Activated CD4-positive, CD25-positive, alpha-beta regulatory T cell treated with anti-CD3 and anti-CD28 coated beads, Interleukin-2, amount 50 U/mL, for 72 hours (primary cell): ENCODE data around the gene TRIO.
"Not testable (repeated sequence)": the region's sequence is repeated elsewhere in the genome, so short reads cannot be mapped to it uniquely, and the experiment has no call there.

Experiments
- DNase-seq: peaks from one replicate; pipeline ENCODE4 v3.0.0; 2021

The TRIO gene

DNA sequence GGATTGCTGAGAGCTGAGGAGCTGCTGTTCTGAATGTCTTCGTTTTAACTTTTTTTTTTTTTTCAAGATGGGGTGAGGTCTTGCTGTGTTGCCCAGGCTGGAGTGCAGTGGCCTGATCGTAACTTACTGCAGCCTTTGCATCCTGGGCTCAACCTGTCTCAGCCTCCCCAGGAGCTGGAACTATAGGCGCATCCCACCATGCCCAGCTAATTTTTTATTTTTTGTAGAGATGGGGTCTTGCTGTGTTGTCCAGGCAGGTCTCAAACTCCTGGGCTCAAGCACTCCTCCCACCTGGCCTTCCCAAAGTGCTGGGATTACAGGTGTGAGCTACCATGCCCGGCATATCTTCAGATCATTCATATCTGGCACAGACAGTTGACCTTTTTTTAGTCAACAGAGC lies 46.5 kb downstream of the TRIO start:
- no peak for DNase-seq

GRCh38 chr5:14190194-14191164 lies 47.3 kb downstream of the TRIO start:
- DNase-seq, result no peak

DNA sequence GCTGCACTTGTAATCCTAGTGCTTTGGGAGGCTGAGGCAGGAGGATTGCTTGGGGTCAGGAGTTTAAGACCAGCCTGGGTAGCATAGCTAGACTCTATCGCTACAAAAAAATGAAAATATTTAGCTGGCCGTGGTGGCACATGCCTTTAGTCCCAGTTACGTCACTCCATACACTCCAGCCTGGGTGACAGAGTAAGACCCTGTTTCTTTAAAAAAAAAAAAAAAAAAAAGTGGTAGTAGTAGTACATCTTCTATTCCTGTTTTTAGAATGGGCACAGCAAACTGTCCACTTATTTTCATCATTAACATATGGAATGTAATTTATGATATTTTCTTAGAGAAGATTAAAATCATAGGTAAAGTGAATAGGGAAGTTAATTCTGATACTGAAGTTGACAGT lies 48.2 kb downstream of the TRIO start:
- DNase-seq, result no peak

- no peak for DNase-seq
These were observed 50.4 kb downstream of the TRIO start for GRCh38 chr5:14193496-14193895.

DNA sequence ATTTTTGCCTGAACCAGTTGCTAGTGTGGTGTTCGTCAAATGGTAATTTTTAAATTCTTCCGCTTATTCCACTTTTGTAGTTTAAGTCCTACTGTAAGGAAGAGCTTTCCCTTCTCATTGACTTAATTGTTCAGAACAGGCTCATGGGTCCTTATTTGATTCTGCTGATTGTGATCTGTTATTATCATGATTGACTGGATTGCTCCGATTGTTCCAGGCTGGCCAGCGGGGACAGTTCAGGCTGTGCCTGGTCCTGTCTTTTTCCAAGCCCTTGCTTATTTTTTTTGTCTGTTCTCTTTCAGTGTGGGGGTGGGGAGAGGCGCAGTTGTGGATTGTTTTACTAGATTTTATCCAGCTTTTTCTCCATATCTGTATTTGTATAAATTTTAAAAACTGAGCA lies 52.4 kb downstream of the TRIO start:
- DNase-seq, result no peak

GRCh38 chr5:14197056-14197455 lies 53.9 kb downstream of the TRIO start:
- DNase-seq, result no peak

DNA sequence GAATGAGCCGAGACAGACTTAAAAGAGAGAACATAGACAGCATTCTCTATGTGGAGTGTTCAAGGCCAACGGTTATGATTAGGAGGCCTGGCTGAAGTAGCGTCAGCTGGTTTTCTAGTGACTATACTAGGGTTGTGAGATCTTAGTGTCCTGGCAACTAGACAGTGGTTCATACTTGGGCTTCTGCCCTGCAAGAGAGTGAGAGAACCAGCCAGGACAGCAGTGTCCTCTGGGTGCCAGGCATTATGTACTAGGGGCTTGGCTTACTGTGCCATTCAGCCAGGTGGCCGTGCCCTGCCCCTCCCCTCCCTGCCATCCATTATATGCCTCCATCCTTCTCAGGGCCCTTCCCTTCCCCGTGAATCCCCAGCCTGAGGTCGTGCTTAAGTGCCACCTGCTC lies 56.8 kb downstream of the TRIO start:
- no peak for DNase-seq

- DNase-seq, result no peak
These were observed 57.3 kb downstream of the TRIO start for GRCh38 chr5:14200312-14200990.

- DNase-seq, result no peak
These were observed 58.3 kb downstream of the TRIO start for GRCh38 chr5:14201325-14202045.

GRCh38 chr5:14202462-14202861 lies 59.3 kb downstream of the TRIO start:
- no peak for DNase-seq

GRCh38 chr5:14204011-14204670 lies 61.0 kb downstream of the TRIO start:
- DNase-seq, result no peak

DNA sequence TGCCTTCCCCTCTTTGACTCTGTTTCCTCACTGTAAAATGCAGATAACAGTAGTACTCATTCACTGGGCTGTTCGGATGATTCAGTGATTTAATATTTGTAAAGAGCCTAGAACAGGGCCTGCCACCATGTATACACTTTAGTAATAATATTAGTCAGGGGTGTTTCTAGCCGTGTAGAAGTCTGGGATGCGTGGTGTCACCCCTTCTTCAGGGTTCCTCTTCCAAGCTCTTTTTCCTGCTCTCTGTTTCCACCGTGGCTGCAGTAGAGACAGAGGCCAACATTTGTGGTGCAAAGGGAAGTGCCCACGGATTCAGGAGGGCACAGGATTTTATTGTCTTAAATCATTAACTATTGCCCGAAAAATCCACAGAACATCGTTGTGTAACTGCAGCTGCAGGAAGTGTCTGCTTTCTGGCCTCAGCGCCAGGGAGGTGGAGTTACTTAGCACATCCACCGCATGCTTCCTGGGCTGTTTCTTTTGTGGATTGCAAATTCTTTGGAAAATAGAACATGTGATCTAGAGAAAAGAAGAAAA lies 61.7 kb downstream of the TRIO start:
- DNase-seq, result no peak

- no peak for DNase-seq
These were observed 63.0 kb downstream of the TRIO start for GRCh38 chr5:14206028-14206725.

DNA sequence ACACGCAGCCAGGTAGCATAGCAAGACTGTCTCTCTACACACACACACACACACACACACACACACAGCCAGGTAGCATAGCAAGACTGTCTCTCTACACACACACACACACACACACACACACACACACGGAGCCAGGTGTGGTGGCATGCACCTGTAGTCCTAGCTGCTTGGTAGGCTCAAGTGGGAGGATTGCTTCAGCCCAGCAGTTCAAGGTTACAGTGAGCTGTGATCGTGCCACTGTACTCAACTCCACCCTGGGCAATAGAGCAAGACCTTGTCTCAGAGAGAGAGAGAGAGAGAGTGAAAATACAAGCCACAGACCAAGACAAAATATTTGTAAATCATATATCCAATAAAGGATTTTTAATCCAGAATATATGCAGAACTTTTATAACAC lies 64.3 kb downstream of the TRIO start:
- DNase-seq, result not testable (repeated sequence)

DNA sequence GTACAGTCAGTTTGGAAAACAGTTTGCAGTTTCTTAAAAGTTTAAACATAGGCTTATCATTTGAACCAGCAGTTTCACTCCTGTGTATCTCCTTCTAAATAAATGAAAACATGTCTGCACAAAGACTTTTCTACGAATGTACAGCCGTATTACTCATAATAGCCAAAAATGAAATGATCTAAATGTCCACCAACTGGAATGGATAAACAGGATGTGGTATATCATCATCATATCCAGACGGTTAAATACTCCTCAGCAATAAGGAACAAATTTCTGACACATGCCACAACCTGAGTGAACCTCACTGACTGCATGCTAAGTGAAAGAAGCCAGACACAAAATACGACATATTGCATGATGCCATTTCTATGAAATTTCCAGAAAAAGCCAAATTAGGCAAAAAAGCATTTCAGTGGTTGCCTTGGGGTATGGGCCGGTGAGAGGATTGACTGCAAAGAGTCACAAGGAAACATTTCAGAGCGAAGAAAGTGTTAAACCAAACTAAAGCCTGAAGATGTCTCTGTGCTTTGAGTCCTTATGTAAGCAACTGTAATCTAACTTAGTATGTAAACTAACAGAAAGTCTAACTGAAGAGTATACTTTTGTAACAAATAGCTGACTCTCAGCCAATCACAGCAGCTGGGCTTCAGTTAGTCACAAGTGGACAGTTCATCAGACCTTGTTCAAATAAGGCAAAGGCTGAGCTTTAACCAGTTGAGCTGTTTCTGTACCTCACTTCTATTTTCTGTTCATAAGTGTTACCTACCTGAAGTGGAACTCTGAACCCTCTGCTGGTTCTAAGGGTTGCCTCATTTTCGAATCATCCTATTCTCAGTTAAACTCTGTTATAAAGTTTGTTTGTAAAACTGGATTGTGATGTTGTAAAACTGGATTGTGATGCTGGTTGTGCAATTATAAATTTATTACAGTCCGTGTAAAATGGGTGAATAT lies 65.2 kb downstream of the TRIO start:
- no peak for DNase-seq

- no peak for DNase-seq
These were observed 66.2 kb downstream of the TRIO start for GRCh38 chr5:14209222-14209822.

DNA sequence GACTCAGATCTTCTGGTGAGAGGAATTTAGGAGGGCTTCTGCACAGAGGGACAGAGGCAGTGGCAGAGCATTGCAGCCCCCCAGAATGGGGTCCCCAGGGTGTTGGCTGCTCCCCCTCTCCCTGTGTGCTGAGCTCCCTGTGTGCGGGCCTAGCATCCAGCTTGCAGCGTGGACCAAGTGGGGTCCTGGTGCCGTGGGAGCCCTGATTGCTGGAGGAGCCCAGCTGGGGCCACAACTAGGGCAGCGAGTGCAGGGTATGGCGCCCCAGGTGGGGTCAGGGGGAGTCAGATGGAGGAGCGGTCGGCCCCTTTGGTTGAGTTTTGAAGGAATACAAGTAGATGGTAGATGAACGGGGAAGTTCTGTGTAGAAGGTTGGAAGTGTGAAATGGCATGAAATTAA lies 66.7 kb downstream of the TRIO start:
- DNase-seq, result no peak

- no peak for DNase-seq
These were observed 67.6 kb downstream of the TRIO start for GRCh38 chr5:14210729-14211128.

DNA sequence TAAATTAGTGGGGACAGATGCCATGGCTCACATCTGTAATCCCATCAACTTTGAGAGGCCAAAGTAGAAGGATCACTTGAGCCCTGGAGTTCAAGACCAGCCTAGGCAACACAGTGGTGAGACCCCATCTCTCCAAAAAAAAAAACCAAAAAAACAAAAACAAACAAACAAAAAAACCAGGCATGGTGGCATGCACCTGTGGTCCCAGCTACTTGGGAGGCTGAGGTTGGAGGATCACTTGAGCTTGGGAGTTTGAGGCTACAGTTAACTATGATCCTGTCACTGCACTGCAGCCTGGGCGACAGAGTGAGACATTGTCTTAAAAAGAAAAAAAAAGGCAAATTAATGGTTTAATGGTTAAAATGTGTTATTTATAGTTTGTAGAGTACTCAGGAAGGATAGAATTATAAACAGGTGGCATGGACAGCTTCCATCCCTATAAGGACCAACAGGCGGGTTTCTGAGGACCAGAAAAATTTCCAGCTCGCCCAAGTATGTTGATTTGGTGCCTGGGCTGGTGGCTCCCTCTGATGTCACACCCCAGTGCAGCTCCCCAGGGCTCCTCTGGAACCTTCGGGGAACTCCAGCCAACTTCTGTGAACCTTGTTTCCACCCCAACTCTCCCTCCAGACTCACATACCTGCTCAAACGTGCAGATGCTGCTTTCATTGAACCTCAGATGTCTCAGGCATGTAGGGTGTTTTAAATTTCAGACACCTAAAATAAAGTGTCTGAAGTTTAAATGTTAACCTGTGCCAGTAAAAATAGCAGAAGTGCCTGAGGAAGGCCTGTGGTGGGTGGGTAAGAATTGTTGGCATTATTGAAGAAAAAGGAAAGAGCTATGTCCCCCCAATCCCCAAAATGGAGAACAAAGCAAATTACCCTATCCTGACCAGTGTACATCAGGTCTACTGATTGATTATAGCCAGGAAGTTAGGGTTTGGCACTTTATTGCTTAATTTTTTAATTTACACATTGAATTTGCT lies 69.0 kb downstream of the TRIO start:
- no peak for DNase-seq
